ENCODE data around the gene SLC16A1.

DNA sequence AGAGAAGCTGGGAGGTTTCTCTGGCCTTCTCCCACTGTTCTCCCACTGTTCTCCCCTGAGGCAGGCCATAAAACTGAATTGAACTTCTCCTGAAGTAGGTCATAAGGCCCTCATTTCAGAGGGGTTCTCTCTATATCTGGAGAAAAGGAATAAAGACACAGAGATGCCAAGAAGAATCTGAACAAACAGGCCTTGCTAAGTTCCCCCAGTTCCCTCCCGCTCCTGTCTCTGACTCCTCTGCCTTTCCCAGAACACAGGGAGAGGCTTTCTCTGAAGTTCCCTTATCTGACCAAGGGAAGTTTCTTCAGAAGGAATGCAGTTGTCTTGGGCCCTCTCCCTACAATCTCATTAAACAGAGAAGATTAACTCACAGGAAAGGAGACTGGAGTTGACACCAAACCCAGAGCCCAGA, 83.4 kb downstream of the SLC16A1 start:
- TF ChIP-seq TARDBP (IDR thresholded peaks at IDR 0.05) (no peak), FOXA1 (IDR thresholded peaks at IDR 0.05) (no peak), CTBP1 (IDR thresholded peaks at IDR 0.05; ENCODE audit: borderline replicate concordance) (no peak), FOXK2 (IDR thresholded peaks at IDR 0.05) (no peak), SP1 (IDR thresholded peaks at IDR 0.05) (no peak)
- TF ChIP-seq, protein P1, sequence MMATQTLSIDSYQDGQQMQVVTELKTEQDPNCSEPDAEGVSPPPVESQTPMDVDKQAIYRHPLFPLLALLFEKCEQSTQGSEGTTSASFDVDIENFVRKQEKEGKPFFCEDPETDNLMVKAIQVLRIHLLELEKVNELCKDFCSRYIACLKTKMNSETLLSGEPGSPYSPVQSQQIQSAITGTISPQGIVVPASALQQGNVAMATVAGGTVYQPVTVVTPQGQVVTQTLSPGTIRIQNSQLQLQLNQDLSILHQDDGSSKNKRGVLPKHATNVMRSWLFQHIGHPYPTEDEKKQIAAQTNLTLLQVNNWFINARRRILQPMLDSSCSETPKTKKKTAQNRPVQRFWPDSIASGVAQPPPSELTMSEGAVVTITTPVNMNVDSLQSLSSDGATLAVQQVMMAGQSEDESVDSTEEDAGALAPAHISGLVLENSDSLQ (IDR thresholded peaks at IDR 0.05): no peak

All from HEK293T (cell line).